ENCODE measurements around the gene PARD6A.
A peak's percentile ranks its signal among the peaks of the same experiment; 100 is the strongest.
"Not testable (repeated sequence)": the region's sequence is repeated elsewhere in the genome, so short reads cannot be mapped to it uniquely, and the experiment has no call there.

Gene PARD6A

GRCh38 chr16:67667817-67668494 is 7.2 kb downstream of the PARD6A start:
- DNase-seq: peak; percentile 92

- DNase-seq: no peak
Observed at GRCh38 chr16:67668495-67669157, 7.9 kb downstream of the PARD6A start.

- no peak for DNase-seq
Observed at GRCh38 chr16:67669499-67670101, 8.8 kb downstream of the PARD6A start.

- DNase-seq: no peak
Observed at GRCh38 chr16:67672306-67672705, 11.5 kb downstream of the PARD6A start.

GRCh38 chr16:67672739-67673662 is 12.2 kb downstream of the PARD6A start:
- DNase-seq: peak; percentile 61

GRCh38 chr16:67673712-67674580 is 13.2 kb downstream of the PARD6A start:
- DNase-seq: no peak

GRCh38 chr16:67674851-67675578 is 14.3 kb downstream of the PARD6A start:
- no peak for DNase-seq

GRCh38 chr16:67675579-67675935 is 14.8 kb downstream of the PARD6A start:
- DNase-seq: no peak

- no peak for DNase-seq
Observed at GRCh38 chr16:67675999-67676398, 15.2 kb downstream of the PARD6A start.

GRCh38 chr16:67676516-67676915 is 15.8 kb downstream of the PARD6A start:
- no peak for DNase-seq

GRCh38 chr16:67676939-67677338 is 16.2 kb downstream of the PARD6A start:
- no peak for DNase-seq

- no peak for DNase-seq
Observed at GRCh38 chr16:67677712-67678111, 17.0 kb downstream of the PARD6A start.

- DNase-seq: no peak
Observed at GRCh38 chr16:67678354-67679023, 17.7 kb downstream of the PARD6A start.

- no peak for DNase-seq
Observed at GRCh38 chr16:67679935-67680897, 19.5 kb downstream of the PARD6A start.

- no peak for DNase-seq
Observed at GRCh38 chr16:67683767-67684166, 23.0 kb downstream of the PARD6A start.

- no peak for DNase-seq
Observed at GRCh38 chr16:67685388-67686112, 24.8 kb downstream of the PARD6A start.

GRCh38 chr16:67693517-67694285 is 32.9 kb downstream of the PARD6A start:
- not testable (repeated sequence) for DNase-seq

- no peak for DNase-seq
Observed at GRCh38 chr16:67694611-67695010, 33.9 kb downstream of the PARD6A start.
